Measurements from ENCODE around the gene CAPN2. TPM values are rescaled to one million over a fixed set of nuclear protein-coding genes. Genes with fewer than 3 reads are reported as not detected.
A peak's percentile ranks its signal among the peaks of the same experiment; 100 is the strongest.

The CAPN2 gene
- total RNA-seq, 1 experiment from 2014 or later = 513 TPM

- intact Hi-C loops (cut with micrococcal nuclease) = no loop called here
- no peak overlapping the region for H3K4me3 Mint-ChIP-seq (ENCODE audit: unreplicated experiment)
- no peaks in the 10 kb centered on the region for H3K36me3 Mint-ChIP-seq (ENCODE audit: insufficient read depth, unreplicated experiment)
- DNase-seq (ENCODE audit: unreplicated experiment) = no peak
- no peaks in the 10 kb centered on the region for H3K27me3 Mint-ChIP-seq (ENCODE audit: insufficient read depth, unreplicated experiment)
- POLR2A ChIA-PET = interaction anchor here (0.6 to 0.9 kb wide), 2 partner anchors 121 to 798 kb away, joined by 3 to 5 read pairs; no protein-coding TSS in a partner anchor
- no peak for TF ChIP-seq CTCF (IDR thresholded peaks at IDR 0.05; ENCODE audit: unreplicated experiment)
- H3K9me3 Mint-ChIP-seq (ENCODE audit: unreplicated experiment) = no peaks in the 10 kb centered on the region
- no peak overlapping the region for H3K27ac Mint-ChIP-seq (ENCODE audit: low read depth, unreplicated experiment)
- peaks cover 5% of the 10 kb centered on the region for H3K4me1 Mint-ChIP-seq (ENCODE audit: insufficient read depth, unreplicated experiment)
- BruUV-seq (replicated peaks) = no TSS peak
- CTCF ChIA-PET = interaction anchor here (0.6 to 1.0 kb wide), 5 partner anchors 8 to 360 kb away, joined by 3 to 5 read pairs (median 3); no protein-coding TSS in a partner anchor
Measured at GRCh38 chr1:223691121-223691520, 21.2 kb upstream of the CAPN2 start.

GRCh38 chr1:223695014-223695548, 17.3 kb upstream of the CAPN2 start:
- no peak for TF ChIP-seq CTCF (IDR thresholded peaks at IDR 0.05; ENCODE audit: unreplicated experiment)
- intact Hi-C loops (cut with micrococcal nuclease) = loop anchor here (5.0 kb wide), 1 partner anchor 477 kb away; no protein-coding TSS in a partner anchor
- Mint-ChIP-seq H3K4me3 (ENCODE audit: unreplicated experiment) (no peak overlapping the region), H3K36me3 (ENCODE audit: insufficient read depth, unreplicated experiment) (no peaks in the 10 kb centered on the region), H3K4me1 (ENCODE audit: insufficient read depth, unreplicated experiment) (peaks cover 20% of the 10 kb centered on the region), H3K27me3 (ENCODE audit: insufficient read depth, unreplicated experiment) (no peaks in the 10 kb centered on the region), H3K9me3 (ENCODE audit: unreplicated experiment) (no peaks in the 10 kb centered on the region), H3K27ac (ENCODE audit: low read depth, unreplicated experiment) (no peak overlapping the region)
- DNase-seq (ENCODE audit: unreplicated experiment) = no peak
- no TSS peak for BruUV-seq (replicated peaks)
- ChIA-PET CTCF (interaction anchor here (0.6 to 3.0 kb wide), 37 partner anchors 7 to 944 kb away, joined by 3 to 34 read pairs (median 5); partner anchors contain the start of gene CAPN2), POLR2A (interaction anchor here (0.6 to 0.9 kb wide), 3 partner anchors 9 to 605 kb away, joined by 3 read pairs; no protein-coding TSS in a partner anchor)

- Mint-ChIP-seq H3K4me3 (ENCODE audit: unreplicated experiment) (no peak overlapping the region), H3K36me3 (ENCODE audit: insufficient read depth, unreplicated experiment) (no peaks in the 10 kb centered on the region), H3K27ac (ENCODE audit: low read depth, unreplicated experiment) (no peak overlapping the region), H3K9me3 (ENCODE audit: unreplicated experiment) (no peaks in the 10 kb centered on the region), H3K4me1 (ENCODE audit: insufficient read depth, unreplicated experiment) (peaks cover 28% of the 10 kb centered on the region), H3K27me3 (ENCODE audit: insufficient read depth, unreplicated experiment) (no peaks in the 10 kb centered on the region)
- BruUV-seq (replicated peaks) = no TSS peak
- DNase-seq (ENCODE audit: unreplicated experiment) = no peak
- TF ChIP-seq CTCF (IDR thresholded peaks at IDR 0.05; ENCODE audit: unreplicated experiment) = no peak
- CTCF ChIA-PET = interaction anchor here (0.5 to 3.0 kb wide), 68 partner anchors 8 to 1418 kb away, joined by 3 to 34 read pairs (median 4); partner anchors contain the start of genes CAPN2, CAPN8 and TP53BP2
- intact Hi-C loops (cut with micrococcal nuclease) = loop anchor here (5.0 kb wide), 1 partner anchor 476 kb away; no protein-coding TSS in a partner anchor
- POLR2A ChIA-PET = interaction anchor here (0.6 to 1.6 kb wide), 4 partner anchors 10 to 606 kb away, joined by 3 to 7 read pairs (median 4); no protein-coding TSS in a partner anchor
Measured at GRCh38 chr1:223695941-223696340, 16.4 kb upstream of the CAPN2 start.

- Mint-ChIP-seq H3K4me1 (ENCODE audit: insufficient read depth, unreplicated experiment) (peaks cover 55% of the 10 kb centered on the region), H3K9me3 (ENCODE audit: unreplicated experiment) (no peaks in the 10 kb centered on the region), H3K36me3 (ENCODE audit: insufficient read depth, unreplicated experiment) (peaks cover 6% of the 10 kb centered on the region), H3K27me3 (ENCODE audit: insufficient read depth, unreplicated experiment) (no peaks in the 10 kb centered on the region), H3K27ac (ENCODE audit: low read depth, unreplicated experiment) (peak overlapping the region; percentile 97), H3K4me3 (ENCODE audit: unreplicated experiment) (peak overlapping the region; percentile 47)
- no TSS peak for BruUV-seq (replicated peaks)
- TF ChIP-seq CTCF (IDR thresholded peaks at IDR 0.05; ENCODE audit: unreplicated experiment) = no peak
- CTCF ChIA-PET = interaction anchor here (0.5 to 5.7 kb wide), 21 partner anchors 8 to 961 kb away, joined by 3 to 53 read pairs (median 5); partner anchors contain the start of gene CAPN2
- peak; percentile 79 for DNase-seq (ENCODE audit: unreplicated experiment)
- POLR2A ChIA-PET = interaction anchor here (0.6 to 5.5 kb wide), 28 partner anchors 11 to 987 kb away, joined by 3 to 105 read pairs (median 6); partner anchors contain the start of genes BROX, CAPN2, NVL and TP53BP2
- intact Hi-C loops (cut with micrococcal nuclease) = loop anchor here (2.0 to 10.0 kb wide), 3 partner anchors 38 to 1224 kb away; partner anchors contain the start of gene DNAH14
Measured at GRCh38 chr1:223700388-223700918, 11.9 kb upstream of the CAPN2 start.
